ENCODE results near the gene UAP1L1.

The UAP1L1 gene

DNA sequence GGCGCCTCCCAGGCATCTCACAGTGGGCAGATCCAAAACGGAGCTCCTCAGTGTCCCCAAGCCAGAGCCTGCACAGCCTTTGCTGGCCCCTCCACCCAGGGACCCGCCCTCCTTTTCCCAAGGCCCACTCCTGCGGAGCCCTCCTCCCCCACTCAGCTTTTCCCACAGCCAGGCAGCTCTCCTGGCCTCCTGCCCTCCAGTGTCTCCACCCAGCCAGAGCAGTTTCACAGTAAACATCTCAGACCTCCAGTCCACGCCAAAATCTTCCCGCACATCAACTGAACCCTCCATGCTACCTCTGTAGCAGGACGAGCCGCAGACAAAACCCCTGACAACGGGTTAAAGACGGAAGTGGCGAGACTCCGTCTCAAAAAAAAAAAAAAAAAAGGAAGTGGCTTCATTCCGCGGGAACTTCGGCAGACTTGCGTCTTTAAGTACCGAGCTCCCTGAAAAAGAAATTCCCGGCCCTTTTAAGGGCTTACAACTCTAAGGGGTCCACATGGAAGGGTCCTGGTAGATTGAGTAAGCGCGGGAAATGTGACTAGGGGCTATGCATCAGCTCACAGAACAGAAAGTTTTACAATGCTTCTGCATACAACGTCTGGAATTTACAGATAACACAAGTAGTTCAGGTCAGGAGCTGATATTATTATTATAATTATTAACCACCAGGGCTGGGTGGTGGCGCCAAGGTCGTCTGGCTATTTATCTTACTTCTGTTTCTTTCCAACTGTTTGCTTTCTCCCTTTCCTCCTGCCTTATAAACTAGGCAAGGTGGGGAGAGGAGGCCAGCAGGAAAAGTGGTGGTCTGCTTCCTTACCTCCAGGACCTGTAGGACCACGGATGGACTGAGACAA is 50.2 kb downstream of the UAP1L1 start:
- TF ChIP-seq POLR2A (IDR thresholded peaks at IDR 0.05; ENCODE audit: low read depth, low read length) (no peak), TAF1 (IDR thresholded peaks at IDR 0.05; ENCODE audit: borderline replicate concordance, low read depth, low read length) (no peak), POLR2AphosphoS5 (IDR thresholded peaks at IDR 0.05; ENCODE audit: low read depth, low read length) (no peak)
- DNase-seq (ENCODE audit: insufficient read length) (no peak), FAIRE-seq (peak; percentile 33)

DNA sequence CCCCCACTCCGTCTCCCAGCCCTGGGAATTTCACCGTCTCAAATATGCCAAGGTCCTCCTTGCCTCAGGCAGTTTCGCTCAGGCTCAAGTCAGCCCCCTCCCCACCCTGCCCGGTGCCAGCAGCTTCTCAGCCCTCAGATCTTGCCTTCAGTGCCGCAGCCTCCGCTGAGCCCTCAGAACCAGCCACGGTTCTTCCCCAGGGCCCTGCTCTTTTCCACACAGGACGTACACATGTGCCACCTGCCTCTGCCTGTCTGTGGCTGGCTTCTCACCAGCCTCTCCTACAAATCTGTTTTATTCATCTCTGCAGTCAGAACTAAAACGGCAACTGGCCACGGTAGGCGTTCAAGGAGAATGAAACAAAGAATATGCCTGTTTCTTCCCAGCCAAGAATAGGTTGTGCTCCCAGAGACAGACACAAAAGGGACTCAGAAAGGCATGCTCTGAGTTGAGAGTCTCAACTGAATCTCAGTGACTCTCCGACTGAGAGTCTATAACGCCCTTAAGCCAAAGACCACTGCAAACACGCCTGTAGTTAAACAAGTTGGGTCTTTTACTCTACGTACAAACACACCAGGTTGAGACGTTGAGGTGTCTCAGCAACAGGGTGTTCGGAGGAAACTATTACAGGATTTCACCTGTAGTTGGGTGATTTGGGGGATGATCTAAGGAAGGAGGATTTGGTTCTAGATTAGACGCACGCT is 51.0 kb downstream of the UAP1L1 start:
- FAIRE-seq: no peak

DNA sequence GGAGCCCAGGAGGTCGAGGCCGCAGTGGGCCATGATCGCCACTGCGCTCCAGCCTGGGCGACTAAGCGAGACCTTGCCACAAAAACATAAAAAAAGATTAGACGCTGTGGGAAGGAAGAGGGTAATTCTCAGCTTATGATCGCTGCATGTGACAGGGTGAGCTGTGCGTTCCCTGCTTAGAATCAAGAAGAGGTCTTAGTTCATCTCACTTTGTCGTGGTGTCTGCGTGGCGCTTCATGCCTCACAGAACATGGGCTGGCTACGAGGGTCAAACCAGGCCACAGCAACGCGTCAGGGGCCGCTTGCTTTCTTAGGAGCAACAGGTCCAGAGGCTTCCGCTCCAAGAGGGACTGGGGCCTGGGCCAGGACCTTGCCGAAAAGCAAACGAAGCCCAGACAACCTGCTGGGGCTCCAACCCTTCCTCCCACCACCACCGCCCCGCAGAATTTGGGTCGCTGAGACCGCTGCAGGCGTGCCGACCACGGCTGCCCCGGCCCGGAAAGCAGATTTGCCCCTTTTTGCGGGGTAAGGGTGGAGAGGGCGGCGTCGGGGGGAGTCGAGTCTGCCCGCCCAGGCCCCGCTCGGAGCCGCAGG is 51.6 kb downstream of the UAP1L1 start:
- peak; percentile 33 for FAIRE-seq
- no peak for DNase-seq (ENCODE audit: insufficient read length)
- no peak for TF ChIP-seq POLR2AphosphoS5 (IDR thresholded peaks at IDR 0.05; ENCODE audit: low read depth, low read length)
- TF ChIP-seq POLR2A (IDR thresholded peaks at IDR 0.05; ENCODE audit: low read depth, low read length): no peak
- TF ChIP-seq TAF1 (IDR thresholded peaks at IDR 0.05; ENCODE audit: borderline replicate concordance, low read depth, low read length): no peak

More for the DNA sequence above, 51.0 kb downstream of the UAP1L1 start:
- peak; percentile 16 for DNase-seq (ENCODE audit: insufficient read length)
- TF ChIP-seq POLR2AphosphoS5 (IDR thresholded peaks at IDR 0.05; ENCODE audit: low read depth, low read length): no peak

DNA sequence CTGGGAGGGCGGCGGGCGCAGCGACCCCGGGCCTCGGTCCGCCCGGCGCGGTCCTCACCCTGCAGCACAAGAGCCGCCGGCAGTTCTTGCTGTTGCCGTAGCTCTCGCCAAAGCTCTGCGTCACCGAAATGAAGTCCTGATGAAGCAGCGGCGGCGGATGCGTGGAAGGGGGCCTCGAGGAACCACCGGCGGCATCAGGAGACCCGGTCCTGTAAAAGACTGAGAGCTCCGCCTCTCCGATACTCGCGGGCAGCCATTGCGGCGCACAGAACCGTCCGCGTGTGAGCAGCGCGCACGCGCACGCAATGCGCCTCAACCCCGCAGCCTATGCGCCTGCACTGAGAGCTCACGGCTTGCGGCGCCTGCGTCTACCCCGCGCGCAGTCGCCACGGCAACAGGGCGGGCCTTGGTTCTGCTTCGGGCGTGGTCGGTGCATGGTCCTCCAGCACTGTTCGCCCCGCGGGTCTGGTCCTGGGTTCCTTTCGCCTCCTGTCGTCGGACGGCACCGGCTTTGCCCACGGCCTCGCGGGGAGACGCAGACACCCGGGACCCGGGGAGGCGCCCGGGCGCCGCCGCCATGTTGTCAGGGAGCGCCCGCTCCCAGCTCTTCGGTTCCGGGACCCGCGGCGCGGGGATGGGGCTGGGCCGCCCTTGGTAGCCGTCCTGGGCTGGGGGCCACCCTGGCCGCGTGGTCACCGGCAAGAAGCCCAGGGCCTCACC is 52.3 kb downstream of the UAP1L1 start:
- peak; percentile 98 for FAIRE-seq

DNA sequence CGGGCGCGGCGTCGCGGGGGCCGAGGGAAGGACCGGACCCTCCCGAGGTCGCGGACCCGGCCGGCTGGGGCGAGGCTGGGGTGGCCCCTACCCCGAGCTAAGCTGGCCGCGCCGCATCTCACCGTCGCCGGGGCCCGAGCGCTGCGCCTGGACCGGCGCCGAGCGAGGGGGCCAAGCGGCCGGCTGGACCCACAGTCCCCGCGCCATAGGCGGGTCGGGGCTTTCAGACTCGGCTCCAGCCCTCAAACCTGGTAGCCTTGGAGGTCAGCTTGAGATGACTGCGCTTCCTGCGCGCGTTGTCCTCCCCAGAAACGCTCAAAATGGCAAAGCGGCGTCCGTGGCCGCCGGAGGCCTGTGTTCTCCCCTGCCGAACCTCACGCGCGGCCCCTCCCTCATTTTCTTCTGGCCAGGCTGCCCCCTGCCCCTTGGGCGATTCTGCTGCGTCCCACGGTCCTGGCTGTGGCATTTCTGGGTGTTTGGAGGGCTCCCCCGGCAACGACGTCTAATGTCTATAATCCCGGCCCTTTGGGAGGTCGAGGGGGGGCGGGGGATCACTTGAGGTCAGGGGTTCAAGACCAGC is 52.9 kb downstream of the UAP1L1 start:
- TF ChIP-seq POLR2AphosphoS5 (IDR thresholded peaks at IDR 0.05; ENCODE audit: low read depth, low read length): no peak
- no peak for TF ChIP-seq TAF1 (IDR thresholded peaks at IDR 0.05; ENCODE audit: borderline replicate concordance, low read depth, low read length)
- TF ChIP-seq POLR2A (IDR thresholded peaks at IDR 0.05; ENCODE audit: low read depth, low read length): no peak
- no peak for DNase-seq (ENCODE audit: insufficient read length)

More for the DNA sequence above, 52.3 kb downstream of the UAP1L1 start:
- TF ChIP-seq TAF1 (IDR thresholded peaks at IDR 0.05; ENCODE audit: borderline replicate concordance, low read depth, low read length) (peak; percentile 91; the same call in 1 of the 2 replicates), POLR2AphosphoS5 (IDR thresholded peaks at IDR 0.05; ENCODE audit: low read depth, low read length) (peak; percentile 79), POLR2A (IDR thresholded peaks at IDR 0.05; ENCODE audit: low read depth, low read length) (peak; percentile 66)
- DNase-seq (ENCODE audit: insufficient read length): peak; percentile 93

More for the DNA sequence above, 52.9 kb downstream of the UAP1L1 start:
- no peak for FAIRE-seq

All from GM12892 (cell line).